HL-60 (cell line): Measurements from ENCODE around the gene GLYATL3.

ENCODE experiments used
- DNase-seq, 2 experiments: peaks; one replicate each; pipeline ENCODE4 v3.0.0-alpha.2; 2010 to 2020; ENCODE audit warnings: low read depth in 1 of 2, low spot score in 1 of 2
- H3K27ac ChIP-seq: fragments of 250-450 bp; sonication (Bioruptor Pico); replicated peaks from 2 replicates; pipeline ENCODE4 v1.5.1; 2020; ENCODE audit warnings: mild to moderate bottlenecking, moderate library complexity
- H3K27me3 ChIP-seq: fragments of 250-450 bp; sonication (Bioruptor Pico); 2 replicates; pipeline ENCODE4 v1.5.1; 2021; ENCODE audit warnings: mild to moderate bottlenecking, moderate library complexity; ENCODE audit not compliant: insufficient read depth, poor library complexity, severe bottlenecking
- H3K4me3 ChIP-seq: replicated peaks from 2 replicates; pipeline ENCODE4 v1.5.1; 2011; ENCODE audit warnings: mild to moderate bottlenecking, control low read depth, low read length; ENCODE audit not compliant: insufficient read depth
- CTCF ChIP-seq: IDR thresholded peaks from one replicate; pipeline ENCODE4 v1.5.1; 2011; ENCODE audit warnings: low read length, control low read depth, inconsistent platforms; ENCODE audit not compliant: insufficient read depth
- GABPA ChIP-seq: IDR thresholded peaks from 2 replicates; pipeline ENCODE4 v1.6.1; 2012; ENCODE audit warnings: low read depth
- POLR2AphosphoS5 ChIP-seq: IDR thresholded peaks from 2 replicates; pipeline ENCODE4 v1.6.1; 2012; ENCODE audit warnings: low read depth
- SPI1 ChIP-seq: IDR thresholded peaks from 2 replicates; pipeline ENCODE4 v1.6.1; 2012; ENCODE audit warnings: low read depth, mild to moderate bottlenecking, borderline replicate concordance
- TF ChIP-seq, protein P1 (sequence below): IDR thresholded peaks from 2 replicates; pipeline ENCODE4 v1.6.1; 2012; ENCODE audit warnings: low read depth; ENCODE audit not compliant: insufficient replicate concordance

Gene GLYATL3

DNA sequence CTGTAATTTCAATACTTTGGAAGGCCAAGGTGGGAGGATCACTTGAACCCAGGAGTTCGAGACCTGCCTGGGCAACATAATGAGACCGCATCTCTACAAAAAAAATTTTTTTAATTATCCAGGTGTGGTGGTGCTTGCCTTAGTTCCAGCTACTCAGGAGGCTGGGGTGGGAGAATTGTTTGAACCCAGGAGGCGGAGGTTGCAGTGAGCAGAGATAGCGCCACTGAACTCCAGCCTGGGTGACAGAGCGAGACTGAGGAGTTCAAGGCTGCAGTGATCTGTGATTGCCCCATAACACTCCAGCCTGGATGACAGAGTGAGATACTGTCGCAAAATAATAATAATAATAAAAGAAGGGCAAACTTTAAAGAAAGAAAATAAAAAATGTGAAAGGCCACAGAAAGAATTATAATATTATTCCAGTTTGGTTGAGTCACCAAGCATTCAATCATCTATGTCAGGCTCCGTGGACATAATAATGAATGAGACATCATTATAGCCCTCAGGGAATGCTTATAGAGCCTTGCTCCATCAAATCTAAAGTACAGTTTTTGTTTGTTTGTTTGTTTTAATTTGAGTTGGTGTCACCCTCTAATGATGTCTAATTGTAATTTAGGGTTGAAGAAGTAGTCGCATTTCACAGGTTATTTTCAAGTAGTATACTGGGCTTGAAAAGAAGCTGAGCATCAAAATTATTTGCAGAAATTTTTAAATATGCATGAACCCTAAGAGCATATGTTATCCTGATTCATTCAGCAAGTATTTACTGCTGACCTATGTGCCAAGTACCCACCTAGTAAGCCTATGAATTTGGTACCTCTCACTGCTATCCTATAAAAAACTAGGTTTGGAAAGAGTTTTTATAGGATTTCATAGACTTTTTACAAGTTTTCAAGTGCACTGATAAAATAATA, 15.1 kb downstream of the GLYATL3 start:
- TF ChIP-seq POLR2AphosphoS5 (no peak), SPI1 (no peak), GABPA (no peak), CTCF (no peak)
- TF ChIP-seq, protein P1, sequence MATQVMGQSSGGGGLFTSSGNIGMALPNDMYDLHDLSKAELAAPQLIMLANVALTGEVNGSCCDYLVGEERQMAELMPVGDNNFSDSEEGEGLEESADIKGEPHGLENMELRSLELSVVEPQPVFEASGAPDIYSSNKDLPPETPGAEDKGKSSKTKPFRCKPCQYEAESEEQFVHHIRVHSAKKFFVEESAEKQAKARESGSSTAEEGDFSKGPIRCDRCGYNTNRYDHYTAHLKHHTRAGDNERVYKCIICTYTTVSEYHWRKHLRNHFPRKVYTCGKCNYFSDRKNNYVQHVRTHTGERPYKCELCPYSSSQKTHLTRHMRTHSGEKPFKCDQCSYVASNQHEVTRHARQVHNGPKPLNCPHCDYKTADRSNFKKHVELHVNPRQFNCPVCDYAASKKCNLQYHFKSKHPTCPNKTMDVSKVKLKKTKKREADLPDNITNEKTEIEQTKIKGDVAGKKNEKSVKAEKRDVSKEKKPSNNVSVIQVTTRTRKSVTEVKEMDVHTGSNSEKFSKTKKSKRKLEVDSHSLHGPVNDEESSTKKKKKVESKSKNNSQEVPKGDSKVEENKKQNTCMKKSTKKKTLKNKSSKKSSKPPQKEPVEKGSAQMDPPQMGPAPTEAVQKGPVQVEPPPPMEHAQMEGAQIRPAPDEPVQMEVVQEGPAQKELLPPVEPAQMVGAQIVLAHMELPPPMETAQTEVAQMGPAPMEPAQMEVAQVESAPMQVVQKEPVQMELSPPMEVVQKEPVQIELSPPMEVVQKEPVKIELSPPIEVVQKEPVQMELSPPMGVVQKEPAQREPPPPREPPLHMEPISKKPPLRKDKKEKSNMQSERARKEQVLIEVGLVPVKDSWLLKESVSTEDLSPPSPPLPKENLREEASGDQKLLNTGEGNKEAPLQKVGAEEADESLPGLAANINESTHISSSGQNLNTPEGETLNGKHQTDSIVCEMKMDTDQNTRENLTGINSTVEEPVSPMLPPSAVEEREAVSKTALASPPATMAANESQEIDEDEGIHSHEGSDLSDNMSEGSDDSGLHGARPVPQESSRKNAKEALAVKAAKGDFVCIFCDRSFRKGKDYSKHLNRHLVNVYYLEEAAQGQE: no peak
- no peak overlapping the region for H3K27ac ChIP-seq
- H3K4me3 ChIP-seq: no peak overlapping the region
- DNase-seq: no peak
- no peaks in the 10 kb centered on the region for H3K27me3 ChIP-seq

DNA sequence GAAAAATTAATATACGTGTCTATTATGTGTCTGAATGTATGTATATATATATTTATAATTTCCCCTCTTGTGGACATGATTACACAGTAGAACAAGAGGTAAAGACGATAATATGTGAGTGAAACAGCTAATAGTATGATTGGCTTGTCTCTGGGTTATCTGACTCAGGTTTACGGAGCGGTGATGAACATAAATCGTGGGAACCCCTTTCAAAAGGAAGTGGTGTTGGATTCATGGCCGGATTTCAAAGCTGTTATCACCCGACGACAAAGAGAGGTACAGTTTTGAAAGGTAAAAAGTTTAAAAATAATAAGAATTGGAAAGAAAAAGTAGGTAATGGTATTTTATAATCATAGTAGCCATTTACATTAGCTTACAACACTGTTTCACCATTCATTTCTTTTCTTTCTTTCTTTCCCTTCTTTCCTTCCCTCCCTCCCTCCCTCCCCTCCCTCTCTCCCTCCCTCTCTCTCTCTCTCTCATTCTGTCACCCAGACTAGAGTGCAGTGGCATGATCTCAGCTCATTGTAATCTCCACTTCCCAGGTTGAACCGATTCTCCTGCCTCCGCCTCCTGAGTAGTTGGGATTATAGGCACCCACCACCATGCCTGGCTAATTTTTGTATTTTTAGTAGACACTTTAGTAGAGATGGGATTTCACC, 15.9 kb downstream of the GLYATL3 start:
- DNase-seq: no peak
- Histone ChIP-seq H3K4me3 (no peak overlapping the region), H3K27me3 (no peaks in the 10 kb centered on the region), H3K27ac (no peak overlapping the region)
- no peak for TF ChIP-seq GABPA
- TF ChIP-seq POLR2AphosphoS5: no peak
- TF ChIP-seq SPI1: no peak
- no peak for TF ChIP-seq CTCF
- TF ChIP-seq, protein P1: no peak

- Histone ChIP-seq H3K27ac (no peak overlapping the region), H3K27me3 (no peaks in the 10 kb centered on the region), H3K4me3 (no peak overlapping the region)
- TF ChIP-seq CTCF (no peak), SPI1 (no peak), POLR2AphosphoS5 (no peak), GABPA (no peak)
- DNase-seq: no peak
Measured at GRCh38 chr6:49516147-49516505, 16.4 kb downstream of the GLYATL3 start.
